ENCODE results near the gene ZNF276.

ZNF276 gene

GRCh38 chr16:89711601-89712273, 9.6 kb upstream of the ZNF276 start:
- peak in 1 of 2 donors; percentile 74 for DNase-seq (ENCODE audit: low read depth in 2 of 2)

DNA sequence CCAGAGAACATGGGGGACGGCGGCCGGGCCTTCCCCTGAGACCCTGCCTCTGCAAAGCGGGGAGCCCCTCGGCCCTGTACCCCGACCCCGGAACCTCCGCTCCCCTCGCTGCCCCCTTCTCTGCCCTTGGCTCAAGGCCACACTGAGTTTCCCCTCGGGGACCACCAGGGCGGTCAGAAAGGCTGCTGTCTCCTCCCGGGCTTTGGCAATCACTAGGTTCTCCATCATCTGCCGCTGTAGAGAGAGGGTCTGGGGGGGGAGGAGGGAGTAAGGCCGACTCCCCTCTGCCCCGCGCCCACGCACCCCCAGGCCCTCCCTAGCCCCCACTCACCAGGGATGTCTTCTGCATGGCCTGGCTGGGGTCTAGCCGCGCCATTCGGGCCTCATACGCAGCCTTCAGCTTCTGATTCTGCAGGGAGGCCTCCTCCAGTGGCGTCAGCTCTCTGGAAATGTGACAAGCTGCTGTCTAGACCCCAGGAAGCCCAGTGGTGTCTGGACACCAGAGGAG, 9.0 kb upstream of the ZNF276 start:
- no peak for DNase-seq (ENCODE audit: low read depth in 2 of 2)

DNA sequence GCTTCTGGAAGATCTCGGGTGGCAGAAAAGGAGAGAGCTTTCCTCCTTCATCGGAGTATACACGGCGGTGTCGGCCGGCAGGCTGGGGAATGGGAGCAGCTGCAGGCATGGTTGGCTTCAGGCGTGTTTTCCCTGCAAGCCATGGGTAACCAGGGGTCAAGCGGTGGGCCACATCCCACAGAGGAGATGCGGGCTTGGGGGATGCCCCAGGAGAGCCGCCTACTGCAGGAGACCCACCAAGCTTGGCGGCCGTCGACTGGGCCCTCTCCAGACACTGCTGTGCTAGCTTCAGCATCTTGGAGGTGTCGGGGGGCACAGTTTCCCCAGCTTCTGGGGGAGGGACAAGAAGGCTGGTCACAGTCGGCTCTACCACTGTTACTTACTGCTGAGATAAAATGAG, 4.8 kb upstream of the ZNF276 start:
- DNase-seq (ENCODE audit: low read depth in 2 of 2) = no peak

DNA sequence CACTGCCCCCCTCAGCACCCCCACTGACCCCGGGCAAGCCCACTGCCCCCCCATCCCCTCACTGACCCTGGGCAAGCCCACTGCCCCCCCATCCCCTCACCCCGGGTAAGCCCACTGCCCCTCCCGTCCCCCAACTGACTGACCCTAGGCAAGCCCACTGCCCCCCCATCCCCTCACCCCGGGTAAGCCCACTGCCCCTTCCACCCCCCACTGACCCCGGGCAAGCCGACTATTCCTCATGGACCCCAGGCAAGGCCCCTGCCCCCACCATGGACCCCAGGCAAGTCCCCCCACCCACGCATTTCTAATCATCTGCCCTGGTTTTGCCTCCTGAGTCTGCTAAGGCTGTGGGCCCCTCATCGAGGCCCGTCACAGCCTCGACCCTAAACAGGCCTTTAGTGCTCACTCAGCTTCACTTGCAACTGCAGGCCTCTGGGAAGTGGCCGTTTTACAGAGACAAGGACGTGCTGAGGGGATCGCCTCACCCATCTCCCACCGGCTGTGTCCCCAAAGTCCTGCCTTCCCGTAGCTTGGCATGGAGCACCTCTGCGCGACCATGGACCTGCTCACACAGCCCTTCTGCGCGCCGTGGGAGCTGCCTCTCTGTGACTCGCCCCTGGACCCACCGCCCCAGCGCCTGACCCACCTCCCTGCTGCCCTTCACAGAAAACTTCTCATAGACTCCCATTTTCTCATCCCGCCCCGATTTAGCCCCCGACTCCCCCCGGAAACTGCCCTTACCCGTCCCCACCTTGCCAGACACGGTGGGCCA, 4.2 kb upstream of the ZNF276 start:
- no peak for DNase-seq (ENCODE audit: low read depth in 2 of 2)

- DNase-seq (ENCODE audit: low read depth in 2 of 2) = no peak
These were observed 3.4 kb upstream of the ZNF276 start for GRCh38 chr16:89717688-89718505.

- DNase-seq (ENCODE audit: low read depth in 2 of 2) = no peak
These were observed 855 bp upstream of the ZNF276 start for GRCh38 chr16:89720551-89720812.

- peak in 1 of 2 donors; percentile 68 for DNase-seq (ENCODE audit: low read depth in 2 of 2)
These were observed 432 bp downstream of the ZNF276 start for GRCh38 chr16:89721546-89722391.

- DNase-seq (ENCODE audit: low read depth in 2 of 2) = no peak
These were observed 1.3 kb downstream of the ZNF276 start for GRCh38 chr16:89722392-89723278.

DNA sequence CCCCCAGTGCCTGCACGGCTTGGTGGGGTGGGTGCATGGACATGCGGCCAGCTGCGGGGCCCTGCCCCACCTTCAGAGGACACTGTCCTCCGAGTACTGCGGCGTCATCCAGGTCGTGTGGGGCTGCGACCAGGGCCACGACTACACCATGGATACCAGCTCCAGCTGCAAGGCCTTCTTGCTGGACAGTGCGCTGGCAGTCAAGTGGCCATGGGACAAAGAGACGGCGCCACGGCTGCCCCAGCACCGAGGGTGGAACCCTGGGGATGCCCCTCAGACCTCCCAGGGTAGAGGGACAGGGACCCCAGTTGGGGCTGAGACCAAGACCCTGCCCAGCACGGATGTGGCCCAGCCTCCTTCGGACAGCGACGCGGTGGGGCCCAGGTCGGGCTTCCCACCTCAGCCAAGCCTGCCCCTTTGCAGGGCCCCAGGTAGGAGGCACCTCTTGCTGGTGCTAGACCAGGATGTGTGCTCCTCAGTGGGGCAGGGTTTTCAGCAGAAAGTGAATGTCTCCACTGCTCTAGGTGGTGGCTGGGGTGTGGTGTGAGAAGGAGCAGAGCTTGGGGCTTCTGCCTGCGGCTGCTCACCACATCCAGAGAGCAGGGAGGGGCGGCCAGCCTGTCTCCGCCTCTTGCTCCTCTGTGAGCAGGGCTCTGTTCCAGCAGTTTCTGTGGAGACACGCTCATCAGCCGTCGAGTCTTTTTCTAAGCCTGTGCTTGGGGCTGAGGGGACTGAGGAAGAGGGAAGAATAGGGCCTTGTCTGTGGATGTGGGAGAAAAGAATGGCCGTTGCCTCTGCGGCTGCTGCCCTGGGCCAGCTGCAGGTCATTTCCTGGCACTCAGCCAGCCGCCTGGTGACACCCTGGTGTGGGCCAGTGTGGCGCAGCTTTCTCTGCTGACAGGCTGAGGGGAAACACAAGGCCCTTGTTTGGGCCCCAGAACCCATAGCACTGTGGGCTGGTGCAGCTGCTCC, 2.2 kb downstream of the ZNF276 start:
- peak in 1 of 2 donors; percentile 66 for DNase-seq (ENCODE audit: low read depth in 2 of 2)

DNA sequence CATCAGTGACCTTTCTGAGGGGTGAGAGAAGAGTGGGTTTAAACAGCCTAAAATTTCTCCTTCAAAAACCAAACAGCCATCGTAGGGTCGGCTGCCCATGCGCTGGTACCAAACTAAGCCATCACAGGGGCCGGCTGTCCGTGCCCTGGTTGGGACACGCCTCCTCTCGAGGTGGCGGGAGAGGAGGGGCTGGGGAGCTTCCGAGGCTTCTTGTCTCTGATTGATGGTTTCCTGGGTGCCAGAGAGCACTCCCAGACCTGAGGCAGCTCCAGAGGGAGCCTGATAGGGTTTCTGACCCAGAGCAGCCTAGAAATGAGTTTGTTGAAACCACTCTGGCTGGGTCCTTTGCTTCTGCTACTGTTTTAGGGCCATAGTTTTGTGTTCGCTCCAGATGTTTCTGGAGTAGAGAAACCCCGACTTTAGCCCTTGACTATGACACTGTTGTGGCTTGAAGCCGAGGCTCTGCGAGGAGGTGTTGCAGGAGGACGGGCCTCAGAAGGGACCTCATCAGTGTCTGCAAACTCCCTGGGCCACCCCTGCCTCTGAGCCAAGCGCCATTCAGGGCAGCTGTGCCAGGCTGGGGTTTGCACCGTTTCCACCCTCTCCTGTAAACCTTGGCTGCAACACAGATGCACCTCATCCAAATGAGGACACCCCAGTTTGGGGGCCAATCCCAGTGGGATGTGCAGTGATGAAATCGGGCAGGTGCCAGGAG, 6.2 kb downstream of the ZNF276 start:
- no peak for DNase-seq (ENCODE audit: low read depth in 2 of 2)

GRCh38 chr16:89729293-89729692, 8.0 kb downstream of the ZNF276 start:
- DNase-seq (ENCODE audit: low read depth in 2 of 2) = no peak

GRCh38 chr16:89729863-89730593, 8.7 kb downstream of the ZNF276 start:
- no peak for DNase-seq (ENCODE audit: low read depth in 2 of 2)

GRCh38 chr16:89730610-89731234, 9.4 kb downstream of the ZNF276 start:
- no peak for DNase-seq (ENCODE audit: low read depth in 2 of 2)

DNA sequence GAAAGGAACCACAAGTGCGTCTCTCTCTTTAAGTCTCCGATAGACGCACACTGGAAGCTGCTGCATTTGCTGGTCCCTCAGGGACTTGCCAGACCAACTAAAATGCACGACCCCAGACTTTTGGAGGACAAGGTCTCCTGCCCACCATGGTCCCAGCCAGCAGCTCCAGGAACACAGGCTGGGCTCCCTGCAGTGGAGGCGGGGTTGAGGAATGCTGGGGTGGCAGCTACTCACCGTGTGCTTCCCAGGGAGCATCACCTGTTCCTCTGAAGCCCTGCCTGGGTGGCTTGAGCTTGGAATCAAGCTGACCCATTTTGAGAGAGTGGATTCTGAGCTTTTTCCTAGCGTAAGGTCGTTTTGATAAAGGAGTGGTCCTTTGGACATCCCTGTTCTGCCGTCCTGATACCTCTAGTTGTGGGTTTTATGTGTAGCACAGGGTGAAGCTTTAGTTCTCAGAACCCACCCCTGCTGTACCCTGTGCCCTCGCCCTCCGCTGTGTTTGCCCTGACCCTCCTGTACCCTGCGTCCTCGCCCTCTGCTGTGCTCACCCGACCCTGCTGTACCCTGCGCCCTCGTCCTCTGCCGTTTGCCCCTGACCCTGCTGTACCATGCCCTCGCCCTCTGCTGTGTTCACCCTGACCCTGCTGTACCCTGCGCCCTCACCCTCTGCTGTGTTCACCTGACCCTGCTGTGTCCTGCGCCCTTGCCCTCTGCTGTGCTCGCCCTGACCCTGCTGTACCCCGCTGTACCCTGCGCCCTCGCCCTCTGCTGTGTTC, 11.0 kb downstream of the ZNF276 start:
- no peak for DNase-seq (ENCODE audit: low read depth in 2 of 2)

GRCh38 chr16:89732918-89733242, 11.5 kb downstream of the ZNF276 start:
- no peak for DNase-seq (ENCODE audit: low read depth in 2 of 2)

DNA sequence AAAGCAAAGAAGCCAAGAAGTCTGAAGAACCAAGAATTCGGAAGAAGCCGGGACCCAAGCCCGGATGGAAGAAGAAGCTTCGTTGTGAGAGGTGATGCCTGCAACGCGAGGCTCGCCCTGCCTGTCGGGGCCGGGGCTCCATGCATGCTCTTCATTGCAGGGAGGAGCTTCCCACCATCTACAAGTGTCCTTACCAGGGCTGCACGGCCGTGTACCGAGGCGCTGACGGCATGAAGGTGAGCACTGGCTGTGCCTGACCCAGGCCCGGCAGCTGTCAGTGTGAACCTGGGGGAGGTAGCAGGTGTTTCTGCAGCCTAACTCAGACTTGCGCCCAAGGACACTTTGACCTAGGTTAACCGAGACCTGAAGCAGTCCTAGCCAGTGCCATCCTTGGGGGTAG, 12.0 kb downstream of the ZNF276 start:
- no peak for DNase-seq (ENCODE audit: low read depth in 2 of 2)

- DNase-seq (ENCODE audit: low read depth in 2 of 2) = no peak
These were observed 12.5 kb downstream of the ZNF276 start for GRCh38 chr16:89733792-89734191.

Data from stimulated activated CD4-positive, alpha-beta T cell treated with anti-CD3 and anti-CD28 coated beads, Interleukin-15, amount 100 ng/mL, for 48 hours (primary cell).